ENCODE measurements around the gene RGS7. TPM values are rescaled to one million over a fixed set of nuclear protein-coding genes. Genes with fewer than 3 reads are reported as not detected.
"Not testable (repeated sequence)": the region's sequence is repeated elsewhere in the genome, so short reads cannot be mapped to it uniquely, and the experiment has no call there.

The RGS7 gene
- total RNA-seq, 3 donors from 2014 or later (not counting 1 experiment from before 2014, with no cell fraction given), result not detected

DNA sequence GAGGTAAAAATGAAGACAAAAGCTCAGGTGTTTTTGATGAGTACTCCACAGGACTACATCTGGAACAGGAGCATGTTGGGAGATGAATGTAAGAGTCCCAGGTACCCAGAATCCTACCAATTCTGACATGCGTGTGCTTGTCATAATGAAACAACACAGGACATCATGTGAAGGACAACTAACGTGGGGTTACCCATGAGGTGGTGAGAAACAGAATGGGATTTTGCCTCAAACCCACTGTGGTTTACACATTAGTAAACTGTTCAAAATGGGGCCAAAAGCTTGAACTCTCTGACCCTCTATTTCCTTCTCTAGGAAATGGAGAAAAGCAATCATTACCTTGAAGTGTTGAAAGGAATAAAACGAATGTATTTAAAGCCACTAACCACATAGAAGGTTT is 266.2 kb downstream of the RGS7 start:
- 64% methylated on average over 3 of the region's 3 CpGs for WGBS (ENCODE audit: insufficient coverage)
- H3K4me1 Mint-ChIP-seq, result no peaks in the 10 kb centered on the region
- no peak for DNase-seq
- Histone ChIP-seq H3K4me1 (ENCODE audit: control insufficient read depth, insufficient read depth, low read length) (no peaks in the 10 kb centered on the region), H3K4me3 (ENCODE audit: low read length) (no peak overlapping the region), H3K27ac (ENCODE audit: low read length) (no peak overlapping the region), H3K36me3 (ENCODE audit: control insufficient read depth, insufficient read depth, low read length) (no peaks in the 10 kb centered on the region), H3K9me3 (ENCODE audit: control insufficient read depth, insufficient read depth, low read length) (no peaks in the 10 kb centered on the region), H3K27me3 (ENCODE audit: control insufficient read depth, insufficient read depth, low read length) (no peaks in the 10 kb centered on the region)
- peaks cover 6 to 9% of the 10 kb centered on the region in 2 donors for H3K9me3 Mint-ChIP-seq
- TF ChIP-seq CTCF (IDR thresholded peaks at IDR 0.05), result no peak
- no peak for ATAC-seq
- no peak overlapping the region for H3K27ac Mint-ChIP-seq
- intact Hi-C loops (cut with micrococcal nuclease), result no loop called here
- H3K36me3 Mint-ChIP-seq, result no peaks in the 10 kb centered on the region
- H3K27me3 Mint-ChIP-seq (ENCODE audit: low read depth in 2 of 2), result no peaks in the 10 kb centered on the region
- no peak overlapping the region for H3K4me3 Mint-ChIP-seq

DNA sequence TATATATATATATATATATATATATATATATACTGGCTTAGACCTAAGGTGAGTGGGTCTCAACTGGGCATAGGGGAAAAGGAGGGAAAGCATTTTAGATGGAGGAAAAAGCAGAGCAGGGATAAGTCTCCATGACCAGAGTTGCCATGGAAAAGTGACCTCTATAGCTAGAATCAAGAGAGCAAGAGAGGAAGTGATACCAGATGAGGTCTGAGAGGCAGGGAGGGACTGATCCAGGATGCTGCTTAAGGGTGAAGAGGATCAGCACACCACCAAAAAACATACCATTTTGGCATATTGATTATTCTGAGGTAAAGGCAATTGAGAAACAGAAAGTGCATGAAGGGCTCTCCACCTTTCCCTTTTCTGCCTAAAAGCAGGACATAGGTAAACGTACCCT is 267.9 kb downstream of the RGS7 start:
- H3K36me3 ChIP-seq (ENCODE audit: control insufficient read depth, insufficient read depth, low read length); DNase-seq; H3K36me3 Mint-ChIP-seq; H3K9me3 ChIP-seq (ENCODE audit: control insufficient read depth, insufficient read depth, low read length); H3K27me3 Mint-ChIP-seq (ENCODE audit: low read depth in 2 of 2); H3K9me3 Mint-ChIP-seq; H3K27me3 ChIP-seq (ENCODE audit: control insufficient read depth, insufficient read depth, low read length); H3K27ac ChIP-seq (ENCODE audit: low read length); H3K4me1 Mint-ChIP-seq; H3K4me3 ChIP-seq (ENCODE audit: low read length); H3K4me1 ChIP-seq (ENCODE audit: control insufficient read depth, insufficient read depth, low read length); H3K27ac Mint-ChIP-seq; ATAC-seq; intact Hi-C loops (cut with micrococcal nuclease); H3K4me3 Mint-ChIP-seq: not testable (repeated sequence)
- 59% methylated on average over 1 of the region's 1 CpG for WGBS (ENCODE audit: insufficient coverage)

DNA sequence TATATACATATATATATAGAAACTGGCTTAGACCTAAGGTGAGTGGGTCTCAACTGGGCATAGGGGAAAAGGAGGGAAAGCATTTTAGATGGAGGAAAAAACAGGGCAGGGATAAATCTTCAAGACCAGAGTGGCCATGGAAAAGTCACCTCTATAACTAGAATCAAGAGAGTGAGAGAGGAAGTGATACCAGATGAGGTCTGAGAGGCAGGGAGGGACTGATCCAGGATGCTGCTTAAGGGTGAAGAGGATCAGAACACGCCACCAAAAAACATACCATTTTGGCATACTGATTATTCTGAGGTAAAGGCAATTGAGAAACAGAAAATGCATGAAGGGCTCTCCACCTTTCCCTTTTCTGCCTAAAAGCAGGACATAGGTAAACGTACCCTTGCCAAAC is 268.9 kb downstream of the RGS7 start:
- H3K36me3 ChIP-seq (ENCODE audit: control insufficient read depth, insufficient read depth, low read length); H3K27me3 ChIP-seq (ENCODE audit: control insufficient read depth, insufficient read depth, low read length); intact Hi-C loops (cut with micrococcal nuclease); H3K27me3 Mint-ChIP-seq (ENCODE audit: low read depth in 2 of 2); H3K4me3 Mint-ChIP-seq; H3K27ac Mint-ChIP-seq; H3K4me3 ChIP-seq (ENCODE audit: low read length); DNase-seq; H3K9me3 Mint-ChIP-seq; H3K27ac ChIP-seq (ENCODE audit: low read length); H3K9me3 ChIP-seq (ENCODE audit: control insufficient read depth, insufficient read depth, low read length); ATAC-seq; H3K4me1 ChIP-seq (ENCODE audit: control insufficient read depth, insufficient read depth, low read length); H3K4me1 Mint-ChIP-seq; H3K36me3 Mint-ChIP-seq: not testable (repeated sequence)
- 100% methylated on average over 1 of the region's 2 CpGs for WGBS (ENCODE audit: insufficient coverage)

- Histone ChIP-seq H3K27me3 (ENCODE audit: control insufficient read depth, insufficient read depth, low read length) (no peaks in the 10 kb centered on the region), H3K27ac (ENCODE audit: low read length) (no peak overlapping the region), H3K4me3 (ENCODE audit: low read length) (no peak overlapping the region), H3K4me1 (ENCODE audit: control insufficient read depth, insufficient read depth, low read length) (no peaks in the 10 kb centered on the region), H3K36me3 (ENCODE audit: control insufficient read depth, insufficient read depth, low read length) (no peaks in the 10 kb centered on the region), H3K9me3 (ENCODE audit: control insufficient read depth, insufficient read depth, low read length) (no peaks in the 10 kb centered on the region)
- Mint-ChIP-seq H3K9me3 (peaks cover 6 to 9% of the 10 kb centered on the region in 2 donors), H3K27ac (no peak overlapping the region), H3K27me3 (ENCODE audit: low read depth in 2 of 2) (no peaks in the 10 kb centered on the region), H3K36me3 (no peaks in the 10 kb centered on the region), H3K4me3 (no peak overlapping the region), H3K4me1 (no peaks in the 10 kb centered on the region)
- DNase-seq (no peak), ATAC-seq (no peak)
- no peak for TF ChIP-seq CTCF (IDR thresholded peaks at IDR 0.05)
- 87% methylated on average over 6 of the region's 6 CpGs for WGBS (ENCODE audit: insufficient coverage)
- intact Hi-C loops (cut with micrococcal nuclease), result no loop called here
Measured at GRCh38 chr1:241086686-241087085, 270.3 kb downstream of the RGS7 start.

DNA sequence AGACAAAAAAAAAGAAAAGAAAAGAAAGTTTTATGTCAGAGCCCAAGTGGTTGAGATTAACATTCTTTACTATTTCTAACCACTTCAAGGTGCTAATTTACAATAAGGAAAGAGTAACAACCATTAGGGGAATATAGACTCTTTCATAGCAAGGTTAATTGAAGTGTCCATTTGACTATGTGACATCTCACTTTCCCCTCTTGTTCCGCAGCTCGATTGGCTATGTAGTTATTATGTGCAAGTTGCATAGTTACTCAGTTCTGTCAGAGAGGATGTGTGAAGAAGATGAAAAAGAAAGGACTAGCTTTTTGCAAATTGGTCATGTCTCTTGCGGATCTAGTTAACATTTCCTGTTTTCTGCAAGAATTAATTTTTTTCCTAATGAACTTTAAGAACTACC is 273.7 kb downstream of the RGS7 start:
- Histone ChIP-seq H3K36me3 (ENCODE audit: control insufficient read depth, insufficient read depth, low read length) (no peaks in the 10 kb centered on the region), H3K27ac (ENCODE audit: low read length) (no peak overlapping the region), H3K4me3 (ENCODE audit: low read length) (no peak overlapping the region), H3K4me1 (ENCODE audit: control insufficient read depth, insufficient read depth, low read length) (no peaks in the 10 kb centered on the region), H3K9me3 (ENCODE audit: control insufficient read depth, insufficient read depth, low read length) (no peaks in the 10 kb centered on the region), H3K27me3 (ENCODE audit: control insufficient read depth, insufficient read depth, low read length) (no peaks in the 10 kb centered on the region)
- H3K4me1 Mint-ChIP-seq, result no peaks in the 10 kb centered on the region
- no peaks in the 10 kb centered on the region for H3K27me3 Mint-ChIP-seq (ENCODE audit: low read depth in 2 of 2)
- H3K9me3 Mint-ChIP-seq, result peaks cover 0 to 6% of the 10 kb centered on the region in 2 donors
- ATAC-seq, result no peak
- no peaks in the 10 kb centered on the region for H3K36me3 Mint-ChIP-seq
- TF ChIP-seq CTCF (IDR thresholded peaks at IDR 0.05), result no peak
- DNase-seq, result no peak
- 92% methylated on average over 2 of the region's 3 CpGs for WGBS (ENCODE audit: insufficient coverage)
- H3K4me3 Mint-ChIP-seq, result no peak overlapping the region
- H3K27ac Mint-ChIP-seq, result no peak overlapping the region
- intact Hi-C loops (cut with micrococcal nuclease), result no loop called here

Data from natural killer cell (primary cell).